ENCODE data around the gene PPP1R2C. TPM values are rescaled to one million over a fixed set of nuclear protein-coding genes. Genes with fewer than 3 reads are reported as not detected.

The PPP1R2C gene
- total RNA-seq, 1 experiment from 2014 or later: not detected

DNA sequence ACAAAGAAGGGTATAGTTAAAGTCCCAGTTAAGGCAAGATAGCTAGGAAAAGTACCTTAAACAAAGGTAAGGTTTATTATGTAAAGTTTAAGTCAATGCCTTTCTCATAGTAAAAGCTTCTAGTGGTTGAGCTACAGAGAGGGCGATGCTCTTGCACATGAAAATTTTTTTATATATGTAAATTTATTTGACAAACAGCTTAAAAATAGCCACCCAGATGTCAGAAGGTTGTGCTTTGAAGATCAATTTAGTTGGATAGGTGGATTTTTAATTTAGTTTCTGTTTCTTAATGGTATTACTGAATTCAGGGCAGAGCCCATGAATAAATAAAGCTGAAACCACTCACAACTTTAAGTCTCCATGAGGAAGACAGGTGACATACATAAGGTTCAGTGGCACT is 29.4 kb upstream of the PPP1R2C start:
- ChIA-PET CTCF (no interaction called here), POLR2A (no interaction called here)
- Histone ChIP-seq H3K27ac (ENCODE audit: low read length) (no peak overlapping the region), H3K4me1 (ENCODE audit: control insufficient read depth, insufficient read depth, low read length) (no peaks in the 10 kb centered on the region), H3K9me3 (ENCODE audit: control insufficient read depth, insufficient read depth, low read depth, low read length) (no peaks in the 10 kb centered on the region), H3K27me3 (ENCODE audit: control insufficient read depth, insufficient read depth, low read length) (no peaks in the 10 kb centered on the region), H3K4me3 (ENCODE audit: low read depth in 2 of 2, low read length in 2 of 2) (no peak overlapping the region), H3K36me3 (ENCODE audit: control insufficient read depth, insufficient read depth, low read length) (no peaks in the 10 kb centered on the region)
- TF ChIP-seq SIN3A (IDR thresholded peaks at IDR 0.05; ENCODE audit: borderline replicate concordance, insufficient read depth, low read depth, low read length): no peak
- TF ChIP-seq, protein P1, sequence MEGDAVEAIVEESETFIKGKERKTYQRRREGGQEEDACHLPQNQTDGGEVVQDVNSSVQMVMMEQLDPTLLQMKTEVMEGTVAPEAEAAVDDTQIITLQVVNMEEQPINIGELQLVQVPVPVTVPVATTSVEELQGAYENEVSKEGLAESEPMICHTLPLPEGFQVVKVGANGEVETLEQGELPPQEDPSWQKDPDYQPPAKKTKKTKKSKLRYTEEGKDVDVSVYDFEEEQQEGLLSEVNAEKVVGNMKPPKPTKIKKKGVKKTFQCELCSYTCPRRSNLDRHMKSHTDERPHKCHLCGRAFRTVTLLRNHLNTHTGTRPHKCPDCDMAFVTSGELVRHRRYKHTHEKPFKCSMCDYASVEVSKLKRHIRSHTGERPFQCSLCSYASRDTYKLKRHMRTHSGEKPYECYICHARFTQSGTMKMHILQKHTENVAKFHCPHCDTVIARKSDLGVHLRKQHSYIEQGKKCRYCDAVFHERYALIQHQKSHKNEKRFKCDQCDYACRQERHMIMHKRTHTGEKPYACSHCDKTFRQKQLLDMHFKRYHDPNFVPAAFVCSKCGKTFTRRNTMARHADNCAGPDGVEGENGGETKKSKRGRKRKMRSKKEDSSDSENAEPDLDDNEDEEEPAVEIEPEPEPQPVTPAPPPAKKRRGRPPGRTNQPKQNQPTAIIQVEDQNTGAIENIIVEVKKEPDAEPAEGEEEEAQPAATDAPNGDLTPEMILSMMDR (IDR thresholded peaks at IDR 0.05): no peak
- no peak for TF ChIP-seq TCF7L2 (IDR thresholded peaks at IDR 0.05; ENCODE audit: low read depth, low read length)
- no peak for TF ChIP-seq POLR2AphosphoS5 (IDR thresholded peaks at IDR 0.05; ENCODE audit: low read depth, low read length)
- TF ChIP-seq, protein P2, sequence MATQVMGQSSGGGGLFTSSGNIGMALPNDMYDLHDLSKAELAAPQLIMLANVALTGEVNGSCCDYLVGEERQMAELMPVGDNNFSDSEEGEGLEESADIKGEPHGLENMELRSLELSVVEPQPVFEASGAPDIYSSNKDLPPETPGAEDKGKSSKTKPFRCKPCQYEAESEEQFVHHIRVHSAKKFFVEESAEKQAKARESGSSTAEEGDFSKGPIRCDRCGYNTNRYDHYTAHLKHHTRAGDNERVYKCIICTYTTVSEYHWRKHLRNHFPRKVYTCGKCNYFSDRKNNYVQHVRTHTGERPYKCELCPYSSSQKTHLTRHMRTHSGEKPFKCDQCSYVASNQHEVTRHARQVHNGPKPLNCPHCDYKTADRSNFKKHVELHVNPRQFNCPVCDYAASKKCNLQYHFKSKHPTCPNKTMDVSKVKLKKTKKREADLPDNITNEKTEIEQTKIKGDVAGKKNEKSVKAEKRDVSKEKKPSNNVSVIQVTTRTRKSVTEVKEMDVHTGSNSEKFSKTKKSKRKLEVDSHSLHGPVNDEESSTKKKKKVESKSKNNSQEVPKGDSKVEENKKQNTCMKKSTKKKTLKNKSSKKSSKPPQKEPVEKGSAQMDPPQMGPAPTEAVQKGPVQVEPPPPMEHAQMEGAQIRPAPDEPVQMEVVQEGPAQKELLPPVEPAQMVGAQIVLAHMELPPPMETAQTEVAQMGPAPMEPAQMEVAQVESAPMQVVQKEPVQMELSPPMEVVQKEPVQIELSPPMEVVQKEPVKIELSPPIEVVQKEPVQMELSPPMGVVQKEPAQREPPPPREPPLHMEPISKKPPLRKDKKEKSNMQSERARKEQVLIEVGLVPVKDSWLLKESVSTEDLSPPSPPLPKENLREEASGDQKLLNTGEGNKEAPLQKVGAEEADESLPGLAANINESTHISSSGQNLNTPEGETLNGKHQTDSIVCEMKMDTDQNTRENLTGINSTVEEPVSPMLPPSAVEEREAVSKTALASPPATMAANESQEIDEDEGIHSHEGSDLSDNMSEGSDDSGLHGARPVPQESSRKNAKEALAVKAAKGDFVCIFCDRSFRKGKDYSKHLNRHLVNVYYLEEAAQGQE (IDR thresholded peaks at IDR 0.05; ENCODE audit: insufficient read depth in 1 of 2, low read depth in 2 of 2, low read length in 1 of 2): no peak
- ATAC-seq (no peak), DNase-seq (ENCODE audit: low read depth, low spot score) (no peak)
- intact Hi-C loops (cut with micrococcal nuclease; ENCODE audit: unreplicated experiment): no loop called here
- in situ Hi-C loops (cut with HindIII; ENCODE audit: low pct_unique_long_range_greater_than_20kb, low sequenced_read_pairs): no loop called here
- BruUV-seq (replicated peaks): no TSS peak

DNA sequence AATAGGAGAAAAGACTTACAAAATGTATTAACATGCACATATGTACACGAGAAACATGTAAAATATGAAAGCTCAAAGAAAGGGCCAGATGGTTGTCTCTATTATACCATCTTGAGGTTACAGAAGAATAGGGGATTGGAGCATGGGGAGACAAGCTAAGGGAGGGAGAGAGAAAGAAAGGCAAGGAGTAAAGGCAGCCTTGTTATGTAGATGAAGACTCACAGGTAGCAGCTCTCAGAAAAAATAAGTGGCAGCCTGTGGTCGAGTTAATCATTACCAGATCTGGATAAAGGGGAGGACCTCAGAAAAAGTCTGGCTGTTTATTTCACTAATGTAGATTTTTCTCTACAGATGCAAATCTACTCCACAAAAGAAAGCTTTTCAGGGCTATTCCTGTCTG is 26.6 kb upstream of the PPP1R2C start:
- DNase-seq (ENCODE audit: low read depth, low spot score): no peak
- no peak for ATAC-seq
- H3K27ac ChIP-seq (ENCODE audit: low read length): no peak overlapping the region
- in situ Hi-C loops (cut with HindIII; ENCODE audit: low pct_unique_long_range_greater_than_20kb, low sequenced_read_pairs) (no loop called here), intact Hi-C loops (cut with micrococcal nuclease; ENCODE audit: unreplicated experiment) (no loop called here)
- H3K4me1 ChIP-seq (ENCODE audit: control insufficient read depth, insufficient read depth, low read length): no peaks in the 10 kb centered on the region
- ChIA-PET POLR2A (no interaction called here), CTCF (no interaction called here)
- H3K4me3 ChIP-seq (ENCODE audit: low read depth in 2 of 2, low read length in 2 of 2): no peak overlapping the region
- no TSS peak for BruUV-seq (replicated peaks)
- H3K27me3 ChIP-seq (ENCODE audit: control insufficient read depth, insufficient read depth, low read length): no peaks in the 10 kb centered on the region
- H3K9me3 ChIP-seq (ENCODE audit: control insufficient read depth, insufficient read depth, low read depth, low read length): no peaks in the 10 kb centered on the region
- TF ChIP-seq, protein P2 (IDR thresholded peaks at IDR 0.05; ENCODE audit: insufficient read depth in 1 of 2, low read depth in 2 of 2, low read length in 1 of 2): no peak
- TF ChIP-seq, protein P1 (IDR thresholded peaks at IDR 0.05): no peak
- TF ChIP-seq TCF7L2 (IDR thresholded peaks at IDR 0.05; ENCODE audit: low read depth, low read length) (no peak), SIN3A (IDR thresholded peaks at IDR 0.05; ENCODE audit: borderline replicate concordance, insufficient read depth, low read depth, low read length) (no peak), POLR2AphosphoS5 (IDR thresholded peaks at IDR 0.05; ENCODE audit: low read depth, low read length) (no peak)
- H3K36me3 ChIP-seq (ENCODE audit: control insufficient read depth, insufficient read depth, low read length): no peaks in the 10 kb centered on the region

Measured in Panc1 (cell line).